A549 (cell line): ENCODE data around the gene ADCY6. TPM values are rescaled to one million over a fixed set of nuclear protein-coding genes. Genes with fewer than 3 reads are reported as not detected.

ENCODE experiments used
- ATAC-seq, 2 experiments: fragments of 200-7000 bp in 1 of 2; fragments of >200 bp in 1 of 2; cut with Nextera tagmentation in 1 of 2; cut with Tn5 transposase in 1 of 2; 3 replicates each; pipeline versions ENCODE4 v1.8.0 to v1.9.1; 2018 to 2020; ENCODE audit warnings: mild to moderate bottlenecking in 1 of 2, moderate library complexity in 1 of 2
- CTCF ChIA-PET: fragments of 300-600 bp; sonication (Branson Sonifier 250); formaldehyde crosslinking; extraction: SDS; loops from one replicate; lab custom pipeline; 2021; ENCODE audit warnings: antibody characterized with exemption, inconsistent platforms; lab: Yijun Ruan, JAX
- POLR2A ChIA-PET: fragments of 350-600 bp; formaldehyde crosslinking; extraction: SDS; loops from one replicate; lab custom pipeline; 2021; ENCODE audit warnings: antibody characterized with exemption, inconsistent platforms; lab: Yijun Ruan, JAX
- DNase-seq, 2 experiments: peaks; one replicate each; pipeline versions ENCODE4 v3.0.0 to v3.0.0-alpha.2; 2011 to 2016; ENCODE audit warnings: low read depth in 1 of 2, low spot score in 1 of 2
- FAIRE-seq: peaks from 2 replicates; lab custom pipeline; 2011; peaks lifted over from hg19 to GRCh38; lab: Jason Lieb, UNC
- H3K27ac ChIP-seq, 2 experiments: fragments of >200 bp; sonication (Bioruptor Twin); formaldehyde crosslinking; 3 replicates each; pipeline ENCODE4 v1.5.1; 2016 to 2017
- H3K4me1 ChIP-seq: fragments of >200 bp; sonication (Bioruptor Twin); formaldehyde crosslinking; 3 replicates; pipeline ENCODE4 v1.6.1; 2016
- H3K4me2 ChIP-seq: fragments of >200 bp; sonication (Bioruptor Twin); formaldehyde crosslinking; 3 replicates; pipeline ENCODE4 v1.6.1; 2016
- H3K4me3 ChIP-seq: fragments of >200 bp; sonication (Bioruptor Twin); formaldehyde crosslinking; 3 replicates; pipeline ENCODE4 v1.5.1; 2016
- H3K9me3 ChIP-seq: fragments of >200 bp; sonication (Bioruptor Twin); formaldehyde crosslinking; 3 replicates; pipeline ENCODE4 v1.6.1; 2016
- CBX8 ChIP-seq: fragments of 200-600 bp; sonication (generic); IDR thresholded peaks from 2 replicates; pipeline ENCODE4 v1.6.1; 2016
- CEBPB ChIP-seq, 2 experiments: fragments of >200 bp in 1 of 2; sonication (Bioruptor Twin) in 1 of 2; formaldehyde crosslinking in 1 of 2; IDR thresholded peaks; 2 replicates each; pipeline ENCODE4 v1.6.1; 2012 to 2016
- CHD2 ChIP-seq: fragments of 150-350 bp; IDR thresholded peaks from 2 replicates; pipeline ENCODE4 v1.6.1; 2014; ENCODE audit warnings: low read length; ENCODE audit not compliant: partially characterized antibody
- CHD4 ChIP-seq: fragments of 200-600 bp; sonication (generic); IDR thresholded peaks from 2 replicates; pipeline ENCODE4 v1.6.1; 2016; ENCODE audit warnings: antibody characterized with exemption, mild to moderate bottlenecking, borderline replicate concordance
- EHF ChIP-seq: fragments of 250-450 bp; sonication (Bioruptor Pico); IDR thresholded peaks from 2 replicates; pipeline ENCODE4 v1.5.0; 2020; ENCODE audit warnings: mild to moderate bottlenecking
- EP300 ChIP-seq, 2 experiments: fragments of >200 bp; sonication (Bioruptor Twin); formaldehyde crosslinking; IDR thresholded peaks; 2 replicates in 1 of 2; 3 replicates in 1 of 2; pipeline ENCODE4 v1.6.1; 2016 to 2017
- FOSB ChIP-seq: fragments of 250-450 bp; sonication (Bioruptor Pico); IDR thresholded peaks from 2 replicates; pipeline ENCODE4 v1.5.0; 2020; ENCODE audit warnings: mild to moderate bottlenecking, moderate library complexity
- FOSL2 ChIP-seq, 2 experiments: fragments of 450-650 bp in 1 of 2; fragments of >200 bp in 1 of 2; sonication (Bioruptor Twin) in 1 of 2; formaldehyde crosslinking; IDR thresholded peaks; 2 replicates each; pipeline versions ENCODE4 v1.5.0 to v1.6.1; 2016 to 2020; ENCODE audit warnings: mild to moderate bottlenecking in 1 of 2, moderate library complexity in 1 of 2
- FOXS1 ChIP-seq: fragments of 250-450 bp; sonication (Bioruptor Pico); IDR thresholded peaks from 2 replicates; pipeline ENCODE4 v1.5.0; 2020; ENCODE audit warnings: mild to moderate bottlenecking, moderate library complexity
- HOXA7 ChIP-seq: fragments of 250-450 bp; sonication (Bioruptor Pico); IDR thresholded peaks from 2 replicates; pipeline ENCODE4 v1.5.0; 2020; ENCODE audit warnings: mild to moderate bottlenecking, moderate library complexity
- HOXB13 ChIP-seq: fragments of 250-450 bp; sonication (Bioruptor Pico); IDR thresholded peaks from 2 replicates; pipeline ENCODE4 v1.5.0; 2020; ENCODE audit warnings: low read depth, mild to moderate bottlenecking, moderate library complexity
- HOXB5 ChIP-seq: fragments of 250-450 bp; sonication (Bioruptor Pico); IDR thresholded peaks from 2 replicates; pipeline ENCODE4 v1.5.0; 2020; ENCODE audit warnings: mild to moderate bottlenecking, moderate library complexity
- KDM1A ChIP-seq: fragments of 200-600 bp; sonication (generic); IDR thresholded peaks from 2 replicates; pipeline ENCODE4 v1.6.1; 2016; ENCODE audit warnings: low read depth, mild to moderate bottlenecking
- KDM5A ChIP-seq: fragments of 200-600 bp; sonication (generic); IDR thresholded peaks from 2 replicates; pipeline ENCODE4 v1.6.1; 2016; ENCODE audit warnings: antibody characterized with exemption, mild to moderate bottlenecking
- MYC ChIP-seq: IDR thresholded peaks from 2 replicates; pipeline ENCODE4 v1.6.1; 2012; ENCODE audit warnings: mild to moderate bottlenecking, inconsistent platforms, low read length, improper control_type of control experiment, borderline replicate concordance
- NPAS2 ChIP-seq: fragments of 250-450 bp; sonication (Bioruptor Pico); IDR thresholded peaks from 2 replicates; pipeline ENCODE4 v1.8.0; 2022; ENCODE audit warnings: mild to moderate bottlenecking, moderate library complexity, borderline replicate concordance
- PHF8 ChIP-seq: fragments of 200-600 bp; sonication (generic); IDR thresholded peaks from 2 replicates; pipeline ENCODE4 v1.6.1; 2016; ENCODE audit warnings: low read depth, mild to moderate bottlenecking, antibody characterized with exemption, moderate library complexity, borderline replicate concordance
- POLR2A ChIP-seq: IDR thresholded peaks from 2 replicates; pipeline ENCODE4 v1.6.1; 2012; ENCODE audit warnings: mild to moderate bottlenecking, low read length
- RARB ChIP-seq: fragments of 250-450 bp; sonication (Bioruptor Pico); IDR thresholded peaks from 2 replicates; pipeline ENCODE4 v1.8.0; 2021; ENCODE audit warnings: mild to moderate bottlenecking, moderate library complexity
- RCOR1 ChIP-seq: fragments of 150-350 bp; IDR thresholded peaks from 2 replicates; pipeline ENCODE4 v1.6.1; 2014; ENCODE audit warnings: antibody characterized with exemption, low read length, low read depth
- RFX5 ChIP-seq: fragments of 450-650 bp; IDR thresholded peaks from 2 replicates; pipeline ENCODE4 v1.7.1; 2014; ENCODE audit warnings: antibody characterized with exemption, mild to moderate bottlenecking, moderate library complexity
- TP53 ChIP-seq: fragments of 250-450 bp; sonication (Bioruptor Pico); IDR thresholded peaks from 2 replicates; pipeline ENCODE4 v1.5.0; 2021; ENCODE audit warnings: mild to moderate bottlenecking, moderate library complexity
- WGBS: methylation state at CpG from one replicate; pipeline ENCODE4 v1.1.6; 2017; ENCODE audit errors: missing lambda C conversion rate; 5-methylcytosine and 5-hydroxymethylcytosine counted together
- polyA minus RNA-seq: library from RNA; depleted of rRNA, polyadenylated mRNA; stranded (reverse); fragments of >200 nt; gene quantifications from 2 replicates; pipeline ENCODE4 v1.2.3, GENCODE V29; 2011; rRNA and poly(A)+ RNA removed
- polyA plus RNA-seq, 4 experiments: library from polyadenylated mRNA; depleted of rRNA in 3 of 4; stranded (reverse); fragments of >200 nt; fragmentation: RNase III in 1 of 4; extraction: RNeasy Plus Mini Kit Qiagen cat#74134 plus additional on column Dnase treatment in 1 of 4; gene quantifications; 2 replicates in 3 of 4; 3 replicates in 1 of 4; pipeline ENCODE4 v1.2.3, GENCODE V29; 2011 to 2017
- TF ChIP-seq, protein P1 (sequence below): IDR thresholded peaks from 2 replicates; pipeline ENCODE4 v1.6.1; 2012
- TF ChIP-seq, protein P2 (sequence below): fragments of >200 bp; sonication (Bioruptor Twin); formaldehyde crosslinking; IDR thresholded peaks from 3 replicates; pipeline ENCODE4 v1.6.1; 2016
- TF ChIP-seq, protein P3 (sequence below): IDR thresholded peaks from 2 replicates; pipeline ENCODE4 v1.6.1; 2012
- TF ChIP-seq, protein P4 (sequence below): fragments of >200 bp; sonication (Bioruptor Twin); formaldehyde crosslinking; IDR thresholded peaks from 2 replicates; pipeline ENCODE4 v1.6.1; 2016
- TF ChIP-seq, protein P5 (sequence below): fragments of >200 bp; sonication (Bioruptor Twin); formaldehyde crosslinking; IDR thresholded peaks from 3 replicates; pipeline ENCODE4 v1.5.1; 2016

The ADCY6 gene
- polyA plus RNA-seq (2011; rRNA removed), result 16.3 and 20.9 TPM in 2 replicates
- polyA plus RNA-seq (2012; cell fraction: cytosol; rRNA removed), result 15.4 and 20.4 TPM in 2 replicates
- 49.3 and 50.2 TPM in 2 replicates for polyA plus RNA-seq (2012; cell fraction: nucleus; rRNA removed)
- polyA plus RNA-seq (2017; fragmentation: RNase III; extraction: RNeasy Plus Mini Kit Qiagen cat#74134 plus additional on column Dnase treatment), result 18.2 to 20.8 TPM (median 19.8 TPM) in 3 replicates
- polyA minus RNA-seq, result 27.1 and 33.7 TPM in 2 replicates

DNA sequence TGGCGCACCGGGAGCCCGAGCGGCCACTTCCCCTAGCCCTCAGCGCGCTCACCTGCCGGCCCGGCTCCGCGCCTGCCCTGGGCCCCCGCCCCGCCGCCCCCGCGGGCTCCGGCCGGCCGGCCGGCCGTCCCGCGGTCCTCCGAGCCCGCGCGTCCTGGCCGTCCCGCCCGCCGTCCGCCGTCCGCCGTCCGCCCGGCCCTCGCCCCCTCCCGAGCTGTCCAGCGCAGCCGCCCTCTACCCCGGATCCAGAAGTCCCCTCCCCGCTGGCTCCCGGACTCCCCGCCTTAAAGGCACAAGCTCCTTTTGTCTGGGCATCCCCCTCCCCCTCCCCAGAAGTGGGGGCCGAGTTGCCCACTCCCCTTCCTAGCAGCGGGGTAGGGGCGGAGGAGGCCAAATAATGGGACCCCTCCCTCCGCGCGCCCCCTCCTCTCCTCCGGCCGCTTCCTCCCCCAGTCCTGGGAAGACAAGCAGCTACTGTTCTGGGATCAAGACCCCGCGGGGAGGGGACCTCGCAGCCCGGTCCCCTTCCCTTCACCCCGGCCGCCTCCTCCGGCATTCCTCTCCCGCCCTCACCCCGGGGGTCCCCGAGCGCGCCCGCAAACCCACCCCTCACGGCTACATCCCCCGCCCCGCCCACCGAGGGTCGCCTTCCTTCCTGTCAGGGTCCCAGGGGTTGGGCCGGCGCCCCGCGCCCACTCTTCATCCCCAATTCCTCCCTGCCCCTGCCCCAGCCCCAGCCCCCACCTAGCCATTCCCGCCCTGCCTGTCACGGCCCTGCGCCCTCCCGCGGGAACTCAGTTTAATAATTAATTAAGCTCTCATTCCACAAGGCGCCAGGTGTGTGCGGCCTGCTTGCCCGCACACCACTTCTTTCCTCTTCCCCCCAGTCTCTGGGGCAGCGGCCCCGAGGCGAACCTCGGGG lies at the start of gene ADCY6:
TSS of gene ADCY6 (minus strand) at position 236 of the 922 bp plus-strand sequence. CDS start 5,655 bp downstream, outside the sequence.
- Histone ChIP-seq H3K4me2 (peak within 1 kb of the TSS; percentile 93), H3K4me3 (peak within 1 kb of the TSS; percentile 97), H3K4me1 (peaks cover 23% of the 10 kb centered on the region), H3K9me3 (no peaks in the 10 kb centered on the region), H3K27ac (peak within 1 kb of the TSS; percentile 97 to 99)
- WGBS, result 0% methylated on average over 17 of the region's 86 CpGs
- ATAC-seq, result peak; percentile 75 to 84
- peak; percentile 72 to 79 for DNase-seq
- TF ChIP-seq, protein P1, sequence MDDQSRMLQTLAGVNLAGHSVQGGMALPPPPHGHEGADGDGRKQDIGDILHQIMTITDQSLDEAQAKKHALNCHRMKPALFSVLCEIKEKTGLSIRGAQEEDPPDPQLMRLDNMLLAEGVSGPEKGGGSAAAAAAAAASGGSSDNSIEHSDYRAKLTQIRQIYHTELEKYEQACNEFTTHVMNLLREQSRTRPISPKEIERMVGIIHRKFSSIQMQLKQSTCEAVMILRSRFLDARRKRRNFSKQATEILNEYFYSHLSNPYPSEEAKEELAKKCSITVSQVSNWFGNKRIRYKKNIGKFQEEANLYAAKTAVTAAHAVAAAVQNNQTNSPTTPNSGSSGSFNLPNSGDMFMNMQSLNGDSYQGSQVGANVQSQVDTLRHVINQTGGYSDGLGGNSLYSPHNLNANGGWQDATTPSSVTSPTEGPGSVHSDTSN, result 0 out of 2 replicates have a peak, but pooled peaks have one; percentile 43
- TF ChIP-seq PHF8 (peak; percentile 31; the same call in 1 of the 2 replicates), CHD2 (peak; percentile 50), POLR2A (peak; percentile 36; the same call in 1 of the 2 replicates), HOXA7 (CRISPR knock-in tag) (no peak), HOXB5 (no peak), CBX8 (no peak), KDM1A (peak; percentile 71; the same call in 1 of the 2 replicates)
- TF ChIP-seq, protein P2, sequence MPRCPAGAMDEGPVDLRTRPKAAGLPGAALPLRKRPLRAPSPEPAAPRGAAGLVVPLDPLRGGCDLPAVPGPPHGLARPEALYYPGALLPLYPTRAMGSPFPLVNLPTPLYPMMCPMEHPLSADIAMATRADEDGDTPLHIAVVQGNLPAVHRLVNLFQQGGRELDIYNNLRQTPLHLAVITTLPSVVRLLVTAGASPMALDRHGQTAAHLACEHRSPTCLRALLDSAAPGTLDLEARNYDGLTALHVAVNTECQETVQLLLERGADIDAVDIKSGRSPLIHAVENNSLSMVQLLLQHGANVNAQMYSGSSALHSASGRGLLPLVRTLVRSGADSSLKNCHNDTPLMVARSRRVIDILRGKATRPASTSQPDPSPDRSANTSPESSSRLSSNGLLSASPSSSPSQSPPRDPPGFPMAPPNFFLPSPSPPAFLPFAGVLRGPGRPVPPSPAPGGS, result 0 out of 3 replicates have a peak, but pooled peaks have one; percentile 27
- TF ChIP-seq, protein P3, sequence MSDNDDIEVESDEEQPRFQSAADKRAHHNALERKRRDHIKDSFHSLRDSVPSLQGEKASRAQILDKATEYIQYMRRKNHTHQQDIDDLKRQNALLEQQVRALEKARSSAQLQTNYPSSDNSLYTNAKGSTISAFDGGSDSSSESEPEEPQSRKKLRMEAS, result peak; percentile 49
- TF ChIP-seq, protein P4, sequence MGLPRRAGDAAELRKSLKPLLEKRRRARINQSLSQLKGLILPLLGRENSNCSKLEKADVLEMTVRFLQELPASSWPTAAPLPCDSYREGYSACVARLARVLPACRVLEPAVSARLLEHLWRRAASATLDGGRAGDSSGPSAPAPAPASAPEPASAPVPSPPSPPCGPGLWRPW, result no peak
- ChIA-PET CTCF (interaction anchor here (0.6 to 18.3 kb wide), 5 partner anchors 9 to 76 kb away, joined by 3 to 225 read pairs (median 6); partner anchors contain the start of gene CACNB3), POLR2A (interaction anchor here (1.1 to 1.3 kb wide), 3 partner anchors 9 to 78 kb away, joined by 3 to 7 read pairs (median 3); no protein-coding TSS in a partner anchor)
- no peak for FAIRE-seq

DNA sequence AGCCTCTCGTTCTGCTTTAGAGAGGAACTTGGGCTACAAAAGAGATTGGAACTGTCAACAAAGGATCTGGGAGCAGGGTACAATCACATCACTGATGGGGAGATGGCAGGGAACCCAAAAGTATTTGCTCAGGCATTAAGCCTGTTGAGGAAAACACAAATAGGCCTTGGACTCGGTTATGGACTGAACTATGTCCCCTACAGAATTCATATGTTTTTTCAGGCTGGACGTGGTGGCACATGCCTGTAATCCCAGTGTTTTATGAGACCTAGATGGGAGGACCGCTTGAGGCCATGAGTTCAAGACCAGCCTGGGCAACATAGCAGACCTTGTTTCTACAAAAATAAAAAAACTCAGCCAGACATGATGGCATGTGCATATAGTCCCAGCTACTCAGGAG lies 49.2 kb upstream of the ADCY6 start:
- WGBS, result 98% methylated on average over 4 of the region's 4 CpGs

More for the DNA sequence above, 49.2 kb upstream of the ADCY6 start:
- CTCF ChIA-PET, result interaction anchor here (1.0 to 18.2 kb wide), 5 partner anchors 11 to 150 kb away, joined by 3 to 230 read pairs (median 8); partner anchors contain the start of gene CACNB3
- TF ChIP-seq TP53, result no peak
- TF ChIP-seq CHD4, result no peak
- TF ChIP-seq FOXS1 (CRISPR knock-in tag), result no peak
- no peak for TF ChIP-seq EHF (CRISPR knock-in tag)
- no peak for TF ChIP-seq KDM5A
- TF ChIP-seq, protein P5, sequence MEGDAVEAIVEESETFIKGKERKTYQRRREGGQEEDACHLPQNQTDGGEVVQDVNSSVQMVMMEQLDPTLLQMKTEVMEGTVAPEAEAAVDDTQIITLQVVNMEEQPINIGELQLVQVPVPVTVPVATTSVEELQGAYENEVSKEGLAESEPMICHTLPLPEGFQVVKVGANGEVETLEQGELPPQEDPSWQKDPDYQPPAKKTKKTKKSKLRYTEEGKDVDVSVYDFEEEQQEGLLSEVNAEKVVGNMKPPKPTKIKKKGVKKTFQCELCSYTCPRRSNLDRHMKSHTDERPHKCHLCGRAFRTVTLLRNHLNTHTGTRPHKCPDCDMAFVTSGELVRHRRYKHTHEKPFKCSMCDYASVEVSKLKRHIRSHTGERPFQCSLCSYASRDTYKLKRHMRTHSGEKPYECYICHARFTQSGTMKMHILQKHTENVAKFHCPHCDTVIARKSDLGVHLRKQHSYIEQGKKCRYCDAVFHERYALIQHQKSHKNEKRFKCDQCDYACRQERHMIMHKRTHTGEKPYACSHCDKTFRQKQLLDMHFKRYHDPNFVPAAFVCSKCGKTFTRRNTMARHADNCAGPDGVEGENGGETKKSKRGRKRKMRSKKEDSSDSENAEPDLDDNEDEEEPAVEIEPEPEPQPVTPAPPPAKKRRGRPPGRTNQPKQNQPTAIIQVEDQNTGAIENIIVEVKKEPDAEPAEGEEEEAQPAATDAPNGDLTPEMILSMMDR, result no peak
- TF ChIP-seq NPAS2 (CRISPR knock-in tag), result no peak
- TF ChIP-seq FOSL2 (IDR thresholded peaks at IDR 0.05), result no peak
- no peak for TF ChIP-seq FOSL2 (CRISPR knock-in tag; IDR thresholded peaks at IDR 0.05)
- TF ChIP-seq, protein P4, result no peak
- TF ChIP-seq CEBPB (IDR thresholded peaks at IDR 0.05), result no peak
- TF ChIP-seq RARB (CRISPR knock-in tag), result no peak
- TF ChIP-seq, protein P1, result no peak
- no peak for TF ChIP-seq EP300 (IDR thresholded peaks at IDR 0.05)
- TF ChIP-seq RFX5, result no peak
- no peak for TF ChIP-seq HOXB13
- TF ChIP-seq RCOR1, result no peak
- no peak for TF ChIP-seq MYC
- no peak for TF ChIP-seq FOSB
- TF ChIP-seq, all 56 proteins: peak for 0
- Histone ChIP-seq H3K9me3 (no peaks in the 10 kb centered on the region), H3K4me3 (no peak overlapping the region), H3K4me1 (no peaks in the 10 kb centered on the region), H3K4me2 (no peak overlapping the region), H3K27ac (no peak overlapping the region)
- no peak for ATAC-seq
- no peak for DNase-seq
- no peak for FAIRE-seq
- POLR2A ChIA-PET, result no interaction called here
